T-cell (primary cell): Measurements from ENCODE around the gene KXD1. TPM values are rescaled to one million over a fixed set of nuclear protein-coding genes. Genes with fewer than 3 reads are reported as not detected.
"Not testable (repeated sequence)": the region's sequence is repeated elsewhere in the genome, so short reads cannot be mapped to it uniquely, and the experiment has no call there.

Experiments used
- ATAC-seq, 4 experiments: fragments of 200-7000 bp in 3 of 4; fragments of 150-1000 bp in 1 of 4; cut with Tn5 transposase; replicated peaks in 1 of 4; 1 replicate in 3 of 4; 2 replicates in 1 of 4; pipeline ENCODE4 v1.10.0; 2021; ENCODE audit warnings: moderate library complexity in 3 of 4, mild to moderate bottlenecking in 2 of 4, moderate number of reproducible peaks in 1 of 4
- CTCF ChIA-PET, 2 donors: fragments of 300-600 bp; sonication (Branson Sonifier 250); formaldehyde crosslinking; loops; one replicate each; lab custom pipeline; 2022; ENCODE audit warnings: antibody characterized with exemption in 2 of 2; lab: Charles Lee
- POLR2A ChIA-PET, 2 donors: fragments of 300-600 bp; sonication (Branson Sonifier 250); formaldehyde crosslinking; loops; one replicate each; lab custom pipeline; 2022; ENCODE audit warnings: antibody characterized with exemption in 2 of 2; lab: Charles Lee
- DNase-seq, 35 experiments: peaks; one replicate each; pipeline versions ENCODE4 v3.0.0 to v3.0.0-alpha.2; 2013 to 2023
- H3K27ac ChIP-seq: one replicate; pipeline ENCODE4 v1.5.1; 2013; ENCODE audit warnings: low read length
- H3K27me3 ChIP-seq, 2 experiments: replicated peaks in 1 of 2; 1 replicate in 1 of 2; 2 replicates in 1 of 2; pipeline versions ENCODE4 v1.6.1 to v1.7.0; 2013; ENCODE audit warnings: low read length in 1 of 2, mixed read lengths in 1 of 2; ENCODE audit not compliant: control insufficient read depth in 2 of 2, insufficient read depth in 2 of 2; ENCODE audit errors: extremely low read depth in 1 of 2
- H3K36me3 ChIP-seq, 2 donors: 1 replicate in 1 of 2; 2 replicates in 1 of 2; pipeline versions ENCODE4 v1.6.1 to v1.7.0; 2013; ENCODE audit warnings: low read length in 1 of 2; ENCODE audit not compliant: control insufficient read depth in 2 of 2, insufficient read depth in 1 of 2; ENCODE audit errors: extremely low read depth in 1 of 2
- H3K4me1 ChIP-seq, 2 experiments: 1 replicate in 1 of 2; 2 replicates in 1 of 2; pipeline versions ENCODE4 v1.6.1 to v1.7.0; 2013; ENCODE audit warnings: low read length in 2 of 2, mixed read lengths in 1 of 2; ENCODE audit not compliant: insufficient read depth in 2 of 2, control insufficient read depth in 1 of 2; ENCODE audit errors: extremely low read depth in 1 of 2
- H3K4me3 ChIP-seq, 2 donors: 1 replicate in 1 of 2; 2 replicates in 1 of 2; pipeline versions ENCODE4 v1.5.1 to v1.7.0; 2013; ENCODE audit warnings: mild to moderate bottlenecking in 2 of 2, low read length in 1 of 2, moderate library complexity in 1 of 2; ENCODE audit not compliant: control insufficient read depth in 1 of 2; ENCODE audit errors: extremely low read depth in 1 of 2
- H3K9me3 ChIP-seq: 2 replicates; pipeline ENCODE4 v1.7.0; 2013
- H3K27ac Mint-ChIP-seq, 2 donors: one replicate each; pipeline ENCODE4 v1.8.0; 2020 to 2021; ENCODE audit warnings: mild to moderate bottlenecking in 2 of 2, mixed read lengths in 2 of 2
- H3K27me3 Mint-ChIP-seq, 2 donors: one replicate each; pipeline ENCODE4 v1.8.0; 2021 to 2022; ENCODE audit warnings: mixed read lengths in 2 of 2
- H3K36me3 Mint-ChIP-seq: one replicate; pipeline ENCODE4 v1.8.0; 2021; ENCODE audit warnings: mixed read lengths
- H3K4me1 Mint-ChIP-seq, 3 donors: one replicate each; pipeline ENCODE4 v1.8.0; 2020 to 2022; ENCODE audit warnings: mixed read lengths in 3 of 3, mild to moderate bottlenecking in 1 of 3
- H3K4me3 Mint-ChIP-seq, 3 donors: one replicate each; pipeline ENCODE4 v1.8.0; 2020 to 2022; ENCODE audit warnings: mild to moderate bottlenecking in 3 of 3, mixed read lengths in 3 of 3, moderate library complexity in 3 of 3
- H3K9me3 Mint-ChIP-seq, 3 donors: one replicate each; pipeline ENCODE4 v1.8.0; 2020 to 2022; ENCODE audit warnings: mixed read lengths in 3 of 3
- WGBS: methylation state at CpG from one replicate; pipeline ENCODE4 v1.1.5; 2013; ENCODE audit warnings: missing lambda C conversion rate; ENCODE audit not compliant: insufficient coverage; 5-methylcytosine and 5-hydroxymethylcytosine counted together
- total RNA-seq, 35 experiments: library from RNA in 6 of 35; stranded (reverse) in 6 of 35; fragments of 120-200 nt in 1 of 35; gene quantifications; one replicate each; pipeline versions ENCODE4 v1.2.1 to v1.2.4 and lab custom pipeline; 2013 to 2026

KXD1 gene
- total RNA-seq, 5 donors from 2014 or later (not counting 1 experiment from before 2014, with no cell fraction given) = 73.1 to 112 (median 95.8) TPM

DNA sequence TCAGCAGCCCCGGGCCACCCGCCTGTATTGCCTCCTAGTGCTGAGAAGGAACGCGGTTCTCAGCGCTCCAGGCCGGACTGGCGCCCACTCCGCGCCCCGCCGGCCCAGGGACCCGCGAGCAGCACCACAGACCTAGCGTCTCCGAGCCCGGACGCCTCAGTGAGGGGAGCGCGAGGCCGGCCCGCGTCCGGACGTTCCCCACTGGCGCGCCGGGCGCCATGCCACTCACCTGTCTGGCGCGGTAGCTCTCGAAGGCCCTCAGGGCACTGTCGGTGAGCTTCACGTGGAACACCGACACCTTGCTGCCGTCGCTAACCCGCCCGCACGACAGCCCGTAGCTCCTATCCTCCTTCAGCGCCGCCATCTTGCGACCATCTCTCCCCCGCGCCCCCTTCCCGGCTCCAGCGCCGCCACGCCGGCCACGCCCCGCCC, 36.0 kb upstream of the KXD1 start, which contains the start of gene ELL:
TSS of gene ELL (minus strand) at position 379 of the 432 bp plus-strand sequence. CDS start at position 364, 15 bp downstream.
- ATAC-seq = peak in 3 of 4 experiments; percentile 3 to 10 (median 5)
- WGBS = under 1% methylated on average over 52 of the region's 52 CpGs

DNA sequence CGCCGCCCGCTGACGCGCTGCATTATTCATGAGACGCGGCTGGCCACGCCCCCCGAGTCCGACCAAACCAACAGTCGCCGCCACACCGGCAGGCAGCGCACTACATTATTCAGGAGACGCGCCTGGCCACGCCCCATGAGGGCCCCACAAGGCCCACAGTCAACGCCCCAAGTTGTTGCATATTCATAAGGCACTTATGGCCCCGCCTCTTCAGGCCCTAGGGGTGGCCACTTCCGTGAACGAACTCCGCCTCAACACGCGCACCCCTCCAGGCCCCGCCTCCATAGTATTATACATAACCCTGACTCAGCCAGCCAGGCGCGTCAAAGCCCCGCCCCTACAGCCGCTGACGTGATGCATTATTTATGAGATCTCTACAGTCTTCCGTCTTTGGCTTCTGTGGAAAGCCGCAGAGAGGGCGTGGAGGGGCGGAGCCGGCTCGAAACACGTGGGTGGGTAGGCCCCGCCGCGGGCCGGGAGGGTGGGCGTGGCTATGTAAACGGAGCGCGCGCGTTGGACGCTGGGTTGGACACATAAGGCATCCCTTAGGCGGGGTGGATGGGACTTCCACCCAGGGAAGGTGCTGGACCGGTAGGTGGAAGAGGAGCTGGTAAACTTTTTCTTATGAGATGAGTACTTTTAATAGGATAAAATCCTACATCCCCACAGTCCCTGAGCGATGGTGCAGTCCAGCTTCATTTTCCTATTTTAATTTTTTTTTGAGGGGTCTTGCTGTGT, 35.4 kb upstream of the KXD1 start:
- POLR2A ChIA-PET = interaction anchor here (0.6 to 1.8 kb wide), 6 partner anchors 26 to 1889 kb away, joined by 3 to 21 read pairs (median 3); partner anchors contain the start of genes COPE (in 1 of the 2), DDX49 (in 1 of the 2), JUND (in 1 of the 2) and UBA52 (in 1 of the 2)
- Histone ChIP-seq H3K27ac (peak overlapping the region; percentile 89), H3K4me3 (peak overlapping the region; percentile 23 to 87), H3K4me1 (peaks cover 6 to 43% of the 10 kb centered on the region in 2 experiments), H3K27me3 (no peaks in the 10 kb centered on the region), H3K9me3 (no peaks in the 10 kb centered on the region), H3K36me3 (peaks cover 0 to 3% of the 10 kb centered on the region in 2 donors)
- Mint-ChIP-seq H3K4me1 (peaks cover 15 to 31% (median 25%) of the 10 kb centered on the region in 3 donors), H3K27me3 (no peaks in the 10 kb centered on the region), H3K4me3 (peak overlapping the region; percentile 91 to 95 (median 92)), H3K9me3 (no peaks in the 10 kb centered on the region), H3K27ac (peak overlapping the region; percentile 93 to 96), H3K36me3 (no peaks in the 10 kb centered on the region)
- peak; percentile 100 for DNase-seq
- CTCF ChIA-PET = interaction anchor here in 1 of 2 donors (0.7 to 3.7 kb wide), 8 partner anchors 13 to 308 kb away, joined by 3 to 23 read pairs (median 6); partner anchors contain the start of genes KXD1 and UBA52
- ATAC-seq = peak; percentile 86 to 89 (median 88)
- WGBS = under 1% methylated on average over 39 of the region's 51 CpGs

More for the DNA sequence above, 36.0 kb upstream of the KXD1 start, which contains the start of gene ELL:
- ChIA-PET CTCF (interaction anchor here (0.6 to 3.7 kb wide), 7 partner anchors 13 to 323 kb away, joined by 3 to 23 read pairs (median 7); partner anchors contain the start of genes KXD1 (in 1 of the 2) and UBA52 (in 1 of the 2)), POLR2A (interaction anchor here (0.5 to 1.8 kb wide), 6 partner anchors 25 to 398 kb away, joined by 3 to 21 read pairs (median 3); partner anchors contain the start of genes COPE (in 1 of the 2), DDX49 (in 1 of the 2), JUND (in 1 of the 2) and UBA52 (in 1 of the 2))
- Mint-ChIP-seq H3K27me3 (no peaks in the 10 kb centered on the region), H3K36me3 (no peaks in the 10 kb centered on the region), H3K4me3 (peak within 1 kb of the TSS; percentile 91 to 99 (median 95)), H3K4me1 (peaks cover 18 to 34% (median 28%) of the 10 kb centered on the region in 3 donors), H3K27ac (peak within 1 kb of the TSS; percentile 93 to 96), H3K9me3 (no peaks in the 10 kb centered on the region)
- peaks cover 0 to 3% of the 10 kb centered on the region in 2 donors for H3K36me3 ChIP-seq
- H3K27me3 ChIP-seq = no peaks in the 10 kb centered on the region
- peak within 1 kb of the TSS; percentile 65 to 87 for H3K4me3 ChIP-seq
- no peaks in the 10 kb centered on the region for H3K9me3 ChIP-seq
- H3K4me1 ChIP-seq = peaks cover 6 to 49% of the 10 kb centered on the region in 2 experiments
- peak in 1 of 35 experiments; percentile 9 for DNase-seq
- peak within 1 kb of the TSS; percentile 89 for H3K27ac ChIP-seq

DNA sequence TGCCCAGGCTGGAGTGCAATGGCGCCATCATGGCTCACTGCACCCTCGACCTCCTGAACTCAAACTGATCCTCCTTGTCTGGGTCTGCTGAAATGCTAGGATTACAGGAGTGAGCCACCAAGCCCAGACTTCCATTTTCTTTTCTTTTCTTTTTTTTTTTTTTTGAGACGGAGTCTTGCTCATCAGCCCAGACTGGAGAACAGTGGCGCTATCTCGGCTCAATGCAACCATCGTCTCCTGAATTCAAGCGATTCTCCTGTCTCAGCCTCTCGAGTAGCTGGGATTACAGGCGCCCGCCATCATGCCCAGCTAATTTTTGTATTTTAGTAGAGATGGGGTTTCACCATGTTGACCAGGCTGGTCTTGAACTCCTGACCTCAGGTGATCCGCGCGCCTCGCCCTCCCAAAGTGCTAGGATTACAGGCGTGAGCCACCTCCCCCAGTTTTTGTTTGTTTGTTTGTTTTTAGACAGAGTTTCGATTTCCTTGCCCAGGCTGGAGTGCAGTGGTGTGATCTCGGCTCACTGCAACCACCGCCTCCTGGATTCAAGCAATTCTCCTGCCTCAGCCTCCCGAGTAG, 34.7 kb upstream of the KXD1 start:
- H3K27me3 ChIP-seq, ATAC-seq, H3K9me3 Mint-ChIP-seq, H3K9me3 ChIP-seq, H3K27me3 Mint-ChIP-seq, H3K36me3 ChIP-seq, H3K36me3 Mint-ChIP-seq, DNase-seq: not testable (repeated sequence)
- POLR2A ChIA-PET = interaction anchor here (0.6 to 1.8 kb wide), 3 partner anchors 31 to 1888 kb away, joined by 4 to 21 read pairs (median 6); partner anchors contain the start of gene UBA52 (in 1 of the 2)
- Mint-ChIP-seq H3K4me1 (peaks cover 15 to 25% (median 21%) of the 10 kb centered on the region in 3 donors), H3K27ac (peak overlapping the region; percentile 93 to 96), H3K4me3 (peak overlapping the region in 2 of 3 donors; percentile 91 to 95)
- WGBS = 68% methylated on average over 10 of the region's 19 CpGs
- H3K27ac ChIP-seq = peak overlapping the region; percentile 89
- CTCF ChIA-PET = interaction anchor here in 1 of 2 donors (0.7 to 1.7 kb wide), 4 partner anchors 34 to 309 kb away, joined by 3 to 11 read pairs (median 6); partner anchors contain the start of genes KXD1 and UBA52
- H3K4me1 ChIP-seq = peaks cover 6 to 37% of the 10 kb centered on the region in 2 experiments
- H3K4me3 ChIP-seq = peak overlapping the region; percentile 23

- Mint-ChIP-seq H3K9me3 (no peaks in the 10 kb centered on the region), H3K27me3 (no peaks in the 10 kb centered on the region), H3K4me1 (peaks cover 15 to 22% (median 16%) of the 10 kb centered on the region in 3 donors), H3K4me3 (peak overlapping the region in 1 of 3 donors; percentile 91), H3K27ac (peak overlapping the region in 1 of 2 donors; percentile 16), H3K36me3 (no peaks in the 10 kb centered on the region)
- POLR2A ChIA-PET = no interaction called here
- peaks cover 6 to 30% of the 10 kb centered on the region in 2 experiments for H3K4me1 ChIP-seq
- H3K27ac ChIP-seq = no peak overlapping the region
- no peak overlapping the region for H3K4me3 ChIP-seq
- DNase-seq (no peak), ATAC-seq (no peak)
- 97% methylated on average over 4 of the region's 9 CpGs for WGBS
- CTCF ChIA-PET = no interaction called here
- no peaks in the 10 kb centered on the region for H3K27me3 ChIP-seq
- peaks cover 0 to 3% of the 10 kb centered on the region in 2 donors for H3K36me3 ChIP-seq
- no peaks in the 10 kb centered on the region for H3K9me3 ChIP-seq
These were observed 33.8 kb upstream of the KXD1 start for GRCh38 chr19:18523841-18524240.

DNA sequence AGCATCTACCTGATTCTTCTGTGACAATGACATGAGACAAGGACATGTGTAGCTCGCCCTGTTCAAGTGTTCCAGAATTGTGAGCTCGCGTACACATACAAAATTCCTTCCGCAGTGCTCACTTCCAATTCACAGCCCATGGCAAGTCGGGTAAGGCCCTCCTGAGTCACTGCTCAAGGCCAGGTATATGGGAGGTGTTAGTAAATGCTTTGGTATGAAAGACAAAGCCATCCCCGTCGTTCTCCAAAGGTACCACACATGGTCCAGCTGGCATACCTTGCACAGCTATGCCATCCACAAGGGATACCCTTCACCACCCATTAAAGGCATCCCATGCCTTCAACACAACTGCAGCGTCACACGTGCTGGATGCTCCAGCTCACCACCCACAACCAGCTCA, 31.4 kb upstream of the KXD1 start:
- 91% methylated on average over 5 of the region's 9 CpGs for WGBS
- ChIA-PET CTCF (interaction anchor here (0.5 to 0.7 kb wide), 2 partner anchors 68 to 936 kb away, joined by 4 to 13 read pairs; no protein-coding TSS in a partner anchor), POLR2A (no interaction called here)
- no peaks in the 10 kb centered on the region for H3K9me3 Mint-ChIP-seq
- peaks cover 2% of the 10 kb centered on the region for H3K36me3 Mint-ChIP-seq
- no peak overlapping the region for H3K27ac Mint-ChIP-seq
- H3K4me1 ChIP-seq = peaks cover 0 to 8% of the 10 kb centered on the region in 2 experiments
- peak in 1 of 35 experiments; percentile 1 for DNase-seq
- no peak overlapping the region for H3K4me3 Mint-ChIP-seq
- no peaks in the 10 kb centered on the region for H3K9me3 ChIP-seq
- no peaks in the 10 kb centered on the region for H3K27me3 Mint-ChIP-seq
- no peaks in the 10 kb centered on the region for H3K27me3 ChIP-seq
- H3K36me3 ChIP-seq = peaks cover 0 to 3% of the 10 kb centered on the region in 2 donors
- ATAC-seq = no peak
- H3K4me1 Mint-ChIP-seq = peaks cover 2 to 7% (median 4%) of the 10 kb centered on the region in 3 donors
- H3K27ac ChIP-seq = no peak overlapping the region
- H3K4me3 ChIP-seq = no peak overlapping the region
